ENCODE data around the gene BCOR. TPM values are rescaled to one million over a fixed set of nuclear protein-coding genes. Genes with fewer than 3 reads are reported as not detected.

The BCOR gene
- 8.2 and 8.3 TPM in 2 replicates for total RNA-seq

GRCh38 chrX:40097504-40098263 is at the start of gene BCOR:
TSS of gene BCOR (minus strand) at chrX:40097958. CDS start at chrX:40077929, 20,029 bp downstream.

